Measurements from ENCODE around the gene ADSS1.

ADSS1 gene

GRCh38 chr14:104770851-104771272 lies 46.8 kb downstream of the ADSS1 start:
- no peak for DNase-seq

GRCh38 chr14:104771374-104771773 lies 47.3 kb downstream of the ADSS1 start:
- DNase-seq = no peak

GRCh38 chr14:104771918-104772706 lies 48.1 kb downstream of the ADSS1 start:
- DNase-seq = no peak

- no peak for DNase-seq
These were observed 48.9 kb downstream of the ADSS1 start for GRCh38 chr14:104772707-104773504.

GRCh38 chr14:104773505-104774452 lies 49.8 kb downstream of the ADSS1 start:
- no peak for DNase-seq

- no peak for DNase-seq
These were observed 50.5 kb downstream of the ADSS1 start for GRCh38 chr14:104774453-104775072.

- no peak for DNase-seq
These were observed 51.1 kb downstream of the ADSS1 start for GRCh38 chr14:104775073-104775489.

- DNase-seq = no peak
These were observed 52.5 kb downstream of the ADSS1 start for GRCh38 chr14:104776481-104776880.

GRCh38 chr14:104776961-104777807 lies 53.2 kb downstream of the ADSS1 start:
- no peak for DNase-seq

- no peak for DNase-seq
These were observed 53.8 kb downstream of the ADSS1 start for GRCh38 chr14:104777808-104778249.

GRCh38 chr14:104778694-104779331 lies 54.8 kb downstream of the ADSS1 start:
- DNase-seq = no peak

GRCh38 chr14:104779776-104780512 lies 55.9 kb downstream of the ADSS1 start:
- DNase-seq = no peak

GRCh38 chr14:104780513-104781030 lies 56.5 kb downstream of the ADSS1 start:
- DNase-seq = no peak

- no peak for DNase-seq
These were observed 57.4 kb downstream of the ADSS1 start for GRCh38 chr14:104781271-104782077.

- no peak for DNase-seq
These were observed 58.2 kb downstream of the ADSS1 start for GRCh38 chr14:104782086-104782807.

- no peak for DNase-seq
These were observed 58.7 kb downstream of the ADSS1 start for GRCh38 chr14:104782808-104783139.

GRCh38 chr14:104783484-104784217 lies 59.6 kb downstream of the ADSS1 start:
- no peak for DNase-seq

- DNase-seq = no peak
These were observed 60.2 kb downstream of the ADSS1 start for GRCh38 chr14:104784218-104784568.
